Osteocyte (in vitro differentiated cells): ENCODE results near the gene COMP. TPM values are rescaled to one million over a fixed set of nuclear protein-coding genes. Genes with fewer than 3 reads are reported as not detected.

Experiments used
- DNase-seq: peaks from one replicate; pipeline ENCODE4 v3.0.0; 2021; ENCODE audit warnings: mixed read lengths; ENCODE audit not compliant: unreplicated experiment; ENCODE audit errors: extremely low spot score
- H3K27ac Mint-ChIP-seq: one replicate; pipeline ENCODE4 v1.8.0; 2021; ENCODE audit warnings: mild to moderate bottlenecking, mixed read lengths; ENCODE audit not compliant: unreplicated experiment
- H3K27me3 Mint-ChIP-seq: one replicate; pipeline ENCODE4 v1.8.0; 2021; ENCODE audit warnings: mixed read lengths; ENCODE audit not compliant: unreplicated experiment
- H3K36me3 Mint-ChIP-seq: one replicate; pipeline ENCODE4 v1.8.0; 2021; ENCODE audit warnings: mixed read lengths; ENCODE audit not compliant: unreplicated experiment
- H3K4me1 Mint-ChIP-seq: one replicate; pipeline ENCODE4 v1.8.0; 2021; ENCODE audit warnings: mixed read lengths; ENCODE audit not compliant: unreplicated experiment
- H3K4me3 Mint-ChIP-seq: one replicate; pipeline ENCODE4 v1.8.0; 2021; ENCODE audit warnings: mild to moderate bottlenecking, moderate library complexity, mixed read lengths; ENCODE audit not compliant: unreplicated experiment
- H3K9me3 Mint-ChIP-seq: one replicate; pipeline ENCODE4 v1.8.0; 2021; ENCODE audit warnings: mixed read lengths; ENCODE audit not compliant: unreplicated experiment
- CTCF ChIP-seq: fragments of 200-600 bp; sonication (generic); IDR thresholded peaks from 2 replicates; pipeline ENCODE4 v1.5.0; 2021; ENCODE audit warnings: antibody characterized with exemption, mild to moderate bottlenecking, moderate library complexity
- total RNA-seq: library from RNA; stranded (reverse); gene quantifications from 2 replicates; pipeline ENCODE4 v1.2.1, GENCODE V29; 2021

The COMP gene
- total RNA-seq, 1 donor from 2014 or later: 0.13 TPM

DNA sequence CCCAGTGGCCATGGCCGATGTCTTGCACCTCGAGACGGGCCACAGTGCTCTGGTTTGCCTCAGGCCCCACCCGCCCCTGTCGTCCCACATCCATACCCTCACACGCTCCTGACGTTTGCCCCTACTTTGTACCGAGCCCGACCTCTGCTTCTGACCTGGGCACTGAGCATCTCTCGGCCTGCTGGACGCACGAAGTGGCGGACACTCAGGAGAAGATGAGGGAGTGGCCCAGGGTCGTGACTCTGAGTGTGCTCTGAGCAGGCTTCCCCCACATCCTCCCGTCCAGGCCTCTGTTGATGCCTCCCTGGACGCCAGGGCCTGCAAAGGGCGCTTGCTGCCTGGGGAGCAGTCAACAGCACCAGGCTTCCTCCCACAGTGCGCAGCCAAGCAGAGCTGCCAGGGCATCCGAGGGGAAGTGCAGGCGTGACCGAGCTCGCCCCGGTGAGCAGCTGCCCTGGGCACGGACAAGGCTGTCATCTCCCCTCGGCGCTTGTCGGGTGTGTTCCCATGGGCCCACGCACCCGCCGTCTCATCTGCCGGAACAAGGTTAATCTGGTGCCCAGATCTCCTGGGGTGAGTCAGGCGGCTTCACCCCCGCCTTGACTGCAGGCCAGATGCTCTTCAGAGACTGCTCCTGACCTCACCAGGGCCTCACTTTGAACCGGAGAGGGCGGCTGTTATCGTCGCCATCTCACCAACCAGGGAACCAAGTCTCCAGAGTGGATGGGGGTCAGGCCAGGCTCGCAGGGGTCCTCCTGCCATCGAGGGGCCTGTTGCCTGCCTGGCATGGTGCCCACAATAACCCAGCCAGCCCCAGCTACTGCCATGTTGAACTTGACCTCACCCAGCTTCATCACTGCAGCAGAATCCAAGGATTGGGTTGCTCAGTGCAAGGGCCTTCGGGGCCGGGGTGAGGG lies 27.2 kb downstream of the COMP start:
- H3K4me1 Mint-ChIP-seq: peaks cover 3% of the 10 kb centered on the region
- no peaks in the 10 kb centered on the region for H3K27me3 Mint-ChIP-seq
- H3K9me3 Mint-ChIP-seq: no peaks in the 10 kb centered on the region
- no peak overlapping the region for H3K4me3 Mint-ChIP-seq
- H3K27ac Mint-ChIP-seq: no peak overlapping the region
- peaks cover 5% of the 10 kb centered on the region for H3K36me3 Mint-ChIP-seq
- no peak for DNase-seq
- TF ChIP-seq CTCF: no peak

DNA sequence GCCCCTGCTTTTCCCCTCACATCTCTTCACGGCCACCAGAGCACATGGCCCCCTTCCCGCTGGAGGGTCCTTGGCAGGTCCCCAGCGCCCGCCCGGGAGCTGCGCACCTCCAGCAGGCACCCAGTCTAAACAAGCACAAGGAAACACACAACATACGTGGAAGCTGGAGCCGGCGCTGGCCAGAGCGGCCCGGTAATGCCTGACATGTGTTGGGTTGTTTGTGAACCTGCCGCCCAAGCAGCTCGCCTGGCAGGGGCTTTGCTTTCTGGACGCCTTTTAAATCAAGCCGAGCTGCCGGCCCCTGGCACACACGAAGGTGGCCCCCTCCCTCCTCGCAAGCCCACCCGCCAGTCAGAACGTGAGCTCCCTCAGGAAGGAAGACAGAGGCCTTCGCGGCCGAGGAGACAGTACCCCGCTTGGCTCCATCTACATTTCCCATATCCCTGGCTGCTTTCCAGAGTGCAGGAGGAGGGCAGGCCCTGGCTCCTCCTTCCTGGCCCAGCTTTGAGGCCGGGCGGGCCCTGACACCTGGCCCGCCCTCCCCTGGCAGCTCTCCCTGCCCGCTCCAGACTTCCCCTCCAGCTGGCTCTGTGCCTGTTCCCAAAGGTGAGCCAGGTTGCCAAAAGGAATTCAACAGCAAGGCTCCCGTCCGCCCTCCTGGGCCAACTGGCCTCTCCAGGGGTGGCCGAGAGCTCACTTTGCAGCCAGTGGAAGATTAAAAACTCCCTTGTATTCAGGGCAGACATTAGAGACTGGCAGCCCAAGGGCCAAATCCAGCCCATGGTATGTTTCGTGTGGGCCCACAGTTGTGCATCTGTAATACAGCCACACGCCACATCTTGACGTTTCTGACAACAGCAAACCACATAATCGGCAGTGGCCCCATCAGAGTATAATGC lies 28.7 kb downstream of the COMP start:
- peaks cover 5% of the 10 kb centered on the region for H3K36me3 Mint-ChIP-seq
- TF ChIP-seq CTCF: no peak
- DNase-seq: no peak
- no peaks in the 10 kb centered on the region for H3K9me3 Mint-ChIP-seq
- H3K4me1 Mint-ChIP-seq: peaks cover 3% of the 10 kb centered on the region
- no peak overlapping the region for H3K27ac Mint-ChIP-seq
- no peak overlapping the region for H3K4me3 Mint-ChIP-seq
- no peaks in the 10 kb centered on the region for H3K27me3 Mint-ChIP-seq

GRCh38 chr19:18761531-18762110 lies 29.5 kb downstream of the COMP start:
- H3K4me3 Mint-ChIP-seq: no peak overlapping the region
- H3K27me3 Mint-ChIP-seq: no peaks in the 10 kb centered on the region
- H3K36me3 Mint-ChIP-seq: peaks cover 1% of the 10 kb centered on the region
- no peak for TF ChIP-seq CTCF
- H3K4me1 Mint-ChIP-seq: peaks cover 6% of the 10 kb centered on the region
- H3K9me3 Mint-ChIP-seq: no peaks in the 10 kb centered on the region
- H3K27ac Mint-ChIP-seq: no peak overlapping the region
- no peak for DNase-seq

DNA sequence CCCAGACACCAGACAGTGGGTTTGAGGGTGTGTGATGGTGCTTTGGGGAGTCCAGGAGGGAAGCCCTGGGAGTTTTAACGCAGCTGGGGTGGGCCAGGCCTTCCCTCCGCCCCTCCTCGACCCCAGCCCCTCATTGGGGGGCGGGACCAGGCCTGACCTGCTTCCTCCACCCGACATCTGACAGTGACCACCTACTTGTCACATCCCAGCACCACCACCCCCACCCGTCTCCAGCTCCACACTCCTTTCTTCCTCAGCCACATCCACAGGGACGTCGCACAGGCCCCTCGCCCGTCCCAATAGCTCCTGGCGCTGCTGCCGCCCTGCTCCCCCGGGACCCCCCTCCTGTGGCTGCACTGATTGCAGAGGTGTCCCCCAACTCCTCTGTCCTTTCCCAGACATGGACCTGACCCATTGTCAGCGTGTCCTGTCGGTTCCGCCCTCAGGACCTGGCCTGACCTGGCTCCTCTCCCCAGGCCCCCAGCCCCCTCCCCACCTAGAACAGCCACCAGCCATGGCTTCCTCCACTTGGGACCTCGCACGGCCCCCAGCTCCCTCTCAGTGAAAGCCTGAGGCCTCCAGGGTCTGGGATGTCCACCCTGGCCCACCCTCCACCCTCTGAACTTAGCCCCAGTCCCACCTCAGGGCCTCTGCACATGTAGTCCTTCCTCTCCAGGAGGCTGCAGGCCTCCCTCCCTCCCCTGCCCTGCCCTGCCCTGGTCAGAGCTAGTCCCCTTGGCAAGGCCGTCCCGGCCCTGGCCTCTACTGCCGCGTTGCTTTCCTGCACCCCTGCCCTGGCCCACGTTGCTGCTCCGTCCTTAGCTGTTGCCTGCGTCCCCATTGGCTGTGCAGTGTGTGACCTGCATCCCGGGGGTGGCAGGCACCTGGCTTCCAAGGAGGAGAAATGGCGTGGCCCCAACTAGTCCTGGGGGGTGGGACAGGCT lies 30.4 kb downstream of the COMP start:
- Mint-ChIP-seq H3K27ac (no peak overlapping the region), H3K4me1 (peaks cover 8% of the 10 kb centered on the region), H3K27me3 (no peaks in the 10 kb centered on the region), H3K9me3 (no peaks in the 10 kb centered on the region), H3K36me3 (peaks cover 1% of the 10 kb centered on the region), H3K4me3 (no peak overlapping the region)
- DNase-seq: no peak
- TF ChIP-seq CTCF: no peak
